ENCODE data around the gene PNPLA7.

The PNPLA7 gene

GRCh38 chr9:137455359-137455991 is 94.7 kb downstream of the PNPLA7 start:
- Histone ChIP-seq H2AFZ (ENCODE audit: low read depth, low read length) (no peak overlapping the region), H2BK15ac (ENCODE audit: low read depth, poor library complexity, severe bottlenecking) (peak overlapping the region; percentile 16), H2BK120ac (ENCODE audit: low read depth, low read length) (no peak overlapping the region), H4K8ac (ENCODE audit: low read length) (no peak overlapping the region), H3K4ac (ENCODE audit: low read depth in 1 of 2, low read length in 2 of 2) (no peak overlapping the region), H3K14ac (ENCODE audit: low read length in 2 of 2) (no peak overlapping the region), H3K4me1 (ENCODE audit: control insufficient read depth, insufficient read depth, low read depth, low read length) (peaks cover 59% of the 10 kb centered on the region), H4K91ac (ENCODE audit: low read length) (no peak overlapping the region), H2AK5ac (ENCODE audit: low read length, severe bottlenecking) (peak overlapping the region; percentile 24), H2BK12ac (ENCODE audit: low read length in 2 of 2) (no peak overlapping the region), H3K9me3 (ENCODE audit: control insufficient read depth, low read length) (no peaks in the 10 kb centered on the region), H3K4me2 (ENCODE audit: low read length, poor library complexity, severe bottlenecking) (no peak overlapping the region), H3K79me1 (replicated peaks; ENCODE audit: low read length, poor library complexity, severe bottlenecking) (peaks cover 19% of the 10 kb centered on the region), H3K27ac (ENCODE audit: low read length, poor library complexity, severe bottlenecking) (peak overlapping the region; percentile 68), H3K36me3 (ENCODE audit: control insufficient read depth in 1 of 2, insufficient read depth in 2 of 2, low read depth in 1 of 2, low read length in 2 of 2) (peaks cover 19 to 55% of the 10 kb centered on the region in 2 experiments), H3K9ac (ENCODE audit: low read length) (no peak overlapping the region), H2BK5ac (ENCODE audit: low read depth, low read length, poor library complexity, severe bottlenecking) (peak overlapping the region; percentile 33), H3K23ac (ENCODE audit: low read length in 2 of 2) (no peak overlapping the region), H3K27me3 (ENCODE audit: control insufficient read depth in 1 of 2, insufficient read depth in 1 of 2, low read length in 2 of 2) (no peaks in the 10 kb centered on the region), H3K4me3 (ENCODE audit: insufficient read depth in 1 of 2, low read depth in 1 of 2, low read length in 2 of 2) (no peak overlapping the region), H3K18ac (ENCODE audit: low read depth in 1 of 2, low read length in 2 of 2) (no peak overlapping the region)
- 92% methylated on average over 18 of the region's 18 CpGs for WGBS
- DNase-seq: no peak

- H2AFZ ChIP-seq (ENCODE audit: low read depth, low read length): no peak overlapping the region
Measured at GRCh38 chr9:137454597-137455358, 95.4 kb downstream of the PNPLA7 start.

GRCh38 chr9:137454145-137454596 is 96.0 kb downstream of the PNPLA7 start:
- Histone ChIP-seq H3K36me3 (ENCODE audit: control insufficient read depth in 1 of 2, insufficient read depth in 2 of 2, low read depth in 1 of 2, low read length in 2 of 2) (peaks cover 29 to 68% of the 10 kb centered on the region in 2 experiments), H2AFZ (ENCODE audit: low read depth, low read length) (no peak overlapping the region), H2BK120ac (ENCODE audit: low read depth, low read length) (no peak overlapping the region), H2BK12ac (ENCODE audit: low read length in 2 of 2) (no peak overlapping the region), H3K4me3 (ENCODE audit: insufficient read depth in 1 of 2, low read depth in 1 of 2, low read length in 2 of 2) (peak overlapping the region in 1 of 2 experiments; percentile 66), H3K4ac (ENCODE audit: low read depth in 1 of 2, low read length in 2 of 2) (no peak overlapping the region), H2BK15ac (ENCODE audit: low read depth, poor library complexity, severe bottlenecking) (peak overlapping the region; percentile 62), H3K9me3 (ENCODE audit: control insufficient read depth, low read length) (no peaks in the 10 kb centered on the region), H3K4me1 (ENCODE audit: control insufficient read depth, insufficient read depth, low read depth, low read length) (peaks cover 53% of the 10 kb centered on the region), H3K18ac (ENCODE audit: low read depth in 1 of 2, low read length in 2 of 2) (peak overlapping the region; percentile 25 to 69), H3K23ac (ENCODE audit: low read length in 2 of 2) (no peak overlapping the region), H3K4me2 (ENCODE audit: low read length, poor library complexity, severe bottlenecking) (no peak overlapping the region), H2BK5ac (ENCODE audit: low read depth, low read length, poor library complexity, severe bottlenecking) (no peak overlapping the region), H4K91ac (ENCODE audit: low read length) (peak overlapping the region; percentile 4), H3K27ac (ENCODE audit: low read length, poor library complexity, severe bottlenecking) (no peak overlapping the region), H3K79me1 (replicated peaks; ENCODE audit: low read length, poor library complexity, severe bottlenecking) (peaks cover 19% of the 10 kb centered on the region), H3K14ac (ENCODE audit: low read length in 2 of 2) (no peak overlapping the region), H4K8ac (ENCODE audit: low read length) (peak overlapping the region; percentile 47), H3K9ac (ENCODE audit: low read length) (peak overlapping the region; percentile 49), H2AK5ac (ENCODE audit: low read length, severe bottlenecking) (peak overlapping the region; percentile 29), H3K27me3 (ENCODE audit: control insufficient read depth in 1 of 2, insufficient read depth in 1 of 2, low read length in 2 of 2) (no peaks in the 10 kb centered on the region)
- 40% methylated on average over 18 of the region's 24 CpGs for WGBS
- no peak for DNase-seq

More at GRCh38 chr9:137454597-137455358, 95.4 kb downstream of the PNPLA7 start:
- Histone ChIP-seq H2BK15ac (ENCODE audit: low read depth, poor library complexity, severe bottlenecking) (peak overlapping the region; percentile 62), H2BK5ac (ENCODE audit: low read depth, low read length, poor library complexity, severe bottlenecking) (no peak overlapping the region), H3K23ac (ENCODE audit: low read length in 2 of 2) (no peak overlapping the region), H3K14ac (ENCODE audit: low read length in 2 of 2) (no peak overlapping the region), H3K4me3 (ENCODE audit: insufficient read depth in 1 of 2, low read depth in 1 of 2, low read length in 2 of 2) (peak overlapping the region in 1 of 2 experiments; percentile 66), H2BK120ac (ENCODE audit: low read depth, low read length) (no peak overlapping the region), H3K79me1 (replicated peaks; ENCODE audit: low read length, poor library complexity, severe bottlenecking) (peaks cover 19% of the 10 kb centered on the region), H3K27me3 (ENCODE audit: control insufficient read depth in 1 of 2, insufficient read depth in 1 of 2, low read length in 2 of 2) (no peaks in the 10 kb centered on the region), H3K4me1 (ENCODE audit: control insufficient read depth, insufficient read depth, low read depth, low read length) (peaks cover 57% of the 10 kb centered on the region), H4K8ac (ENCODE audit: low read length) (peak overlapping the region; percentile 47), H3K18ac (ENCODE audit: low read depth in 1 of 2, low read length in 2 of 2) (peak overlapping the region; percentile 25 to 69), H4K91ac (ENCODE audit: low read length) (peak overlapping the region; percentile 58), H3K36me3 (ENCODE audit: control insufficient read depth in 1 of 2, insufficient read depth in 2 of 2, low read depth in 1 of 2, low read length in 2 of 2) (peaks cover 23 to 61% of the 10 kb centered on the region in 2 experiments), H3K4me2 (ENCODE audit: low read length, poor library complexity, severe bottlenecking) (no peak overlapping the region), H3K9ac (ENCODE audit: low read length) (peak overlapping the region; percentile 49), H2BK12ac (ENCODE audit: low read length in 2 of 2) (no peak overlapping the region), H3K27ac (ENCODE audit: low read length, poor library complexity, severe bottlenecking) (no peak overlapping the region), H3K9me3 (ENCODE audit: control insufficient read depth, low read length) (no peaks in the 10 kb centered on the region), H2AK5ac (ENCODE audit: low read length, severe bottlenecking) (peak overlapping the region; percentile 29), H3K4ac (ENCODE audit: low read depth in 1 of 2, low read length in 2 of 2) (no peak overlapping the region)
- WGBS: 79% methylated on average over 30 of the region's 30 CpGs
- DNase-seq: peak; percentile 39

GRCh38 chr9:137453643-137454081 is 96.5 kb downstream of the PNPLA7 start:
- H2BK15ac ChIP-seq (ENCODE audit: low read depth, poor library complexity, severe bottlenecking): no peak overlapping the region
- H3K9me3 ChIP-seq (ENCODE audit: control insufficient read depth, low read length): no peaks in the 10 kb centered on the region
- H3K4me1 ChIP-seq (ENCODE audit: control insufficient read depth, insufficient read depth, low read depth, low read length): peaks cover 52% of the 10 kb centered on the region
- no peak overlapping the region for H2BK120ac ChIP-seq (ENCODE audit: low read depth, low read length)
- no peak overlapping the region for H3K14ac ChIP-seq (ENCODE audit: low read length in 2 of 2)
- H3K27ac ChIP-seq (ENCODE audit: low read length, poor library complexity, severe bottlenecking): no peak overlapping the region
- H2BK12ac ChIP-seq (ENCODE audit: low read length in 2 of 2): no peak overlapping the region
- H3K79me1 ChIP-seq (replicated peaks; ENCODE audit: low read length, poor library complexity, severe bottlenecking): peaks cover 19% of the 10 kb centered on the region
- peak overlapping the region; percentile 18 to 58 for H3K18ac ChIP-seq (ENCODE audit: low read depth in 1 of 2, low read length in 2 of 2)
- H2AFZ ChIP-seq (ENCODE audit: low read depth, low read length): no peak overlapping the region
- peaks cover 31 to 73% of the 10 kb centered on the region in 2 experiments for H3K36me3 ChIP-seq (ENCODE audit: control insufficient read depth in 1 of 2, insufficient read depth in 2 of 2, low read depth in 1 of 2, low read length in 2 of 2)
- no peak overlapping the region for H3K4ac ChIP-seq (ENCODE audit: low read depth in 1 of 2, low read length in 2 of 2)
- H2BK5ac ChIP-seq (ENCODE audit: low read depth, low read length, poor library complexity, severe bottlenecking): no peak overlapping the region
- H3K9ac ChIP-seq (ENCODE audit: low read length): no peak overlapping the region
- peak; percentile 70 for DNase-seq
- peak overlapping the region in 1 of 2 experiments; percentile 55 for H3K4me3 ChIP-seq (ENCODE audit: insufficient read depth in 1 of 2, low read depth in 1 of 2, low read length in 2 of 2)
- H2AK5ac ChIP-seq (ENCODE audit: low read length, severe bottlenecking): no peak overlapping the region
- H3K27me3 ChIP-seq (ENCODE audit: control insufficient read depth in 1 of 2, insufficient read depth in 1 of 2, low read length in 2 of 2): no peaks in the 10 kb centered on the region
- H4K8ac ChIP-seq (ENCODE audit: low read length): peak overlapping the region; percentile 29
- H4K91ac ChIP-seq (ENCODE audit: low read length): no peak overlapping the region
- WGBS: 53% methylated on average over 24 of the region's 25 CpGs
- H3K4me2 ChIP-seq (ENCODE audit: low read length, poor library complexity, severe bottlenecking): peak overlapping the region; percentile 52
- no peak overlapping the region for H3K23ac ChIP-seq (ENCODE audit: low read length in 2 of 2)

All from mesenchymal stem cell (in vitro differentiated cells and primary cell).